GM23338 (cell line): ENCODE measurements around the gene NCSTN.

ENCODE experiments used
- POLR2AphosphoS5 ChIP-seq: IDR thresholded peaks from 2 replicates; pipeline ENCODE4 v1.6.1; 2016; ENCODE audit warnings: antibody characterized with exemption, low read depth
- ZNF114 ChIP-seq: fragments of 250-450 bp; sonication (Bioruptor Pico); IDR thresholded peaks from 2 replicates; pipeline ENCODE4 v1.5.0; 2020; ENCODE audit warnings: mild to moderate bottlenecking, moderate library complexity
- TF ChIP-seq, protein P1 (sequence below), 2 experiments: fragments of 200-600 bp in 1 of 2; sonication (generic) in 1 of 2; conservative IDR thresholded peaks; 2 replicates each; pipeline versions ENCODE4 v1.5.1 to v1.6.1; 2016 to 2017; ENCODE audit warnings: antibody characterized with exemption in 2 of 2, low read depth in 2 of 2, mild to moderate bottlenecking in 2 of 2, moderate library complexity in 1 of 2
- TF ChIP-seq, protein P2 (sequence below): IDR thresholded peaks from one replicate; pipeline ENCODE4 v1.6.1; 2018; ENCODE audit warnings: antibody characterized with exemption; ENCODE audit not compliant: unreplicated experiment

DNA sequence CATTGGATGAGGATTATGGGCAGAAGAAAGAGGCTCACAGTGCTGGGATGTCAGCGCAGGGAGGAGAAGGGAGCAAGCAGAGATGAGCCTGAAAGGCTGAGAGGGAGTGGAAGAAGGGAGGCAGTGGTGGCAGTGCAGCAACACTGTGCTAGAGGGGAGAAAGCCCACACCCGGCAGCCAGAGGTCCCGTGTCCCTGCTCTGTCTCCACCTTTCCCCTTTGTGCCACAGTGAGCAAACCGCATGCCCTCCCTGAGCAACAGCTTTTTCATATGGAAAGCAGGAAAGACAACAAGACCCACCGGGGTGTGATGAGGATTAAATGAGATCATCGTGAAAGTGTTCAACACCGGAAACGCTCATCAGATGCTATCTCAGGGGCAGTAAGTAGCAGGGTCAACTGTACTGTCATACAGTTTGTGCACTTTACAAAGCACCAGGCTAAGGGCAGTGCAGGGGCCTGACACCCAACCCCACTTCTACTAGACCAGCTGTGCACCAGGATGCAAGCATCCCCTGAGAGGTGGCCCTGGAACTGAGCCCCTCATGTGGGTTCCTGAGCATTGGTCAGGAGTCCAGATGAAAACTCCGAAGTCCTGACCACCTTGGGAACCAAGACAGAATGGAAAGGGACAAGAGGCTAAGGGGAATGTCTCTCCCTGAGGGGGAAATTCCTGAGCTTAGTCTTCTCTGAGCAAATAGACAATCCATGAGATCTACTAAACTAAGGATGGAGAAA, 32.8 kb downstream of the NCSTN start:
- no peak for TF ChIP-seq POLR2AphosphoS5
- TF ChIP-seq, protein P1, sequence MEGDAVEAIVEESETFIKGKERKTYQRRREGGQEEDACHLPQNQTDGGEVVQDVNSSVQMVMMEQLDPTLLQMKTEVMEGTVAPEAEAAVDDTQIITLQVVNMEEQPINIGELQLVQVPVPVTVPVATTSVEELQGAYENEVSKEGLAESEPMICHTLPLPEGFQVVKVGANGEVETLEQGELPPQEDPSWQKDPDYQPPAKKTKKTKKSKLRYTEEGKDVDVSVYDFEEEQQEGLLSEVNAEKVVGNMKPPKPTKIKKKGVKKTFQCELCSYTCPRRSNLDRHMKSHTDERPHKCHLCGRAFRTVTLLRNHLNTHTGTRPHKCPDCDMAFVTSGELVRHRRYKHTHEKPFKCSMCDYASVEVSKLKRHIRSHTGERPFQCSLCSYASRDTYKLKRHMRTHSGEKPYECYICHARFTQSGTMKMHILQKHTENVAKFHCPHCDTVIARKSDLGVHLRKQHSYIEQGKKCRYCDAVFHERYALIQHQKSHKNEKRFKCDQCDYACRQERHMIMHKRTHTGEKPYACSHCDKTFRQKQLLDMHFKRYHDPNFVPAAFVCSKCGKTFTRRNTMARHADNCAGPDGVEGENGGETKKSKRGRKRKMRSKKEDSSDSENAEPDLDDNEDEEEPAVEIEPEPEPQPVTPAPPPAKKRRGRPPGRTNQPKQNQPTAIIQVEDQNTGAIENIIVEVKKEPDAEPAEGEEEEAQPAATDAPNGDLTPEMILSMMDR (conservative IDR thresholded peaks at IDR 0.05; ENCODE audit: low read depth in 2 of 2) = no peak
- TF ChIP-seq, protein P2, sequence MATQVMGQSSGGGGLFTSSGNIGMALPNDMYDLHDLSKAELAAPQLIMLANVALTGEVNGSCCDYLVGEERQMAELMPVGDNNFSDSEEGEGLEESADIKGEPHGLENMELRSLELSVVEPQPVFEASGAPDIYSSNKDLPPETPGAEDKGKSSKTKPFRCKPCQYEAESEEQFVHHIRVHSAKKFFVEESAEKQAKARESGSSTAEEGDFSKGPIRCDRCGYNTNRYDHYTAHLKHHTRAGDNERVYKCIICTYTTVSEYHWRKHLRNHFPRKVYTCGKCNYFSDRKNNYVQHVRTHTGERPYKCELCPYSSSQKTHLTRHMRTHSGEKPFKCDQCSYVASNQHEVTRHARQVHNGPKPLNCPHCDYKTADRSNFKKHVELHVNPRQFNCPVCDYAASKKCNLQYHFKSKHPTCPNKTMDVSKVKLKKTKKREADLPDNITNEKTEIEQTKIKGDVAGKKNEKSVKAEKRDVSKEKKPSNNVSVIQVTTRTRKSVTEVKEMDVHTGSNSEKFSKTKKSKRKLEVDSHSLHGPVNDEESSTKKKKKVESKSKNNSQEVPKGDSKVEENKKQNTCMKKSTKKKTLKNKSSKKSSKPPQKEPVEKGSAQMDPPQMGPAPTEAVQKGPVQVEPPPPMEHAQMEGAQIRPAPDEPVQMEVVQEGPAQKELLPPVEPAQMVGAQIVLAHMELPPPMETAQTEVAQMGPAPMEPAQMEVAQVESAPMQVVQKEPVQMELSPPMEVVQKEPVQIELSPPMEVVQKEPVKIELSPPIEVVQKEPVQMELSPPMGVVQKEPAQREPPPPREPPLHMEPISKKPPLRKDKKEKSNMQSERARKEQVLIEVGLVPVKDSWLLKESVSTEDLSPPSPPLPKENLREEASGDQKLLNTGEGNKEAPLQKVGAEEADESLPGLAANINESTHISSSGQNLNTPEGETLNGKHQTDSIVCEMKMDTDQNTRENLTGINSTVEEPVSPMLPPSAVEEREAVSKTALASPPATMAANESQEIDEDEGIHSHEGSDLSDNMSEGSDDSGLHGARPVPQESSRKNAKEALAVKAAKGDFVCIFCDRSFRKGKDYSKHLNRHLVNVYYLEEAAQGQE = no peak
- TF ChIP-seq ZNF114 = no peak
